ENCODE data around the gene MAML2. TPM values are rescaled to one million over a fixed set of nuclear protein-coding genes. Genes with fewer than 3 reads are reported as not detected.

MAML2 gene
- total and polyA plus RNA-seq, 2 experiments from 2014 or later: 2.0 to 7.1 TPM

DNA sequence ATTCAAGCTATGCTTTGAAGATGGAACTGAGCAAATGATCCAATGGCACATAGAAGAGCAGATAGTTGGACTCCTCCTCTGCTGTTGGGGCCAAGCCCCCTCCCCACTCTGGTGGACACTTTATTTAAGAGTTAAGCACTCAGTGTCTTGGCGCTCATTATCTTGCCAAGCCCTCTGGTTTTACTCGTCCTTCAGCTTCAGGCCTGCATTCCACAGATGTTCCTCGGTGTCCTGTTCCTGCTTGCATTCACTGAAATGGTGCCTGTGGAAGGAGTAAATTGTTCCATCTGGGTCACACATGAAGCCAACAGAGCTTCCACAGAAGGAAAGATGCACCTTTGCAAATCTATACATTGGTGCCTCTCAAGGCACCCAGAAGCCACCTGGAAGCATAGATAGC lies 26.1 kb downstream of the MAML2 start (continued):
- TF ChIP-seq EZH2 (IDR thresholded peaks at IDR 0.05; ENCODE audit: low read depth, unreplicated experiment) (no peak), EZH2phosphoT487 (IDR thresholded peaks at IDR 0.05; ENCODE audit: unreplicated experiment) (no peak), STAT1 (IDR thresholded peaks at IDR 0.05; ENCODE audit: unreplicated experiment) (no peak)
- TF ChIP-seq, protein P1, sequence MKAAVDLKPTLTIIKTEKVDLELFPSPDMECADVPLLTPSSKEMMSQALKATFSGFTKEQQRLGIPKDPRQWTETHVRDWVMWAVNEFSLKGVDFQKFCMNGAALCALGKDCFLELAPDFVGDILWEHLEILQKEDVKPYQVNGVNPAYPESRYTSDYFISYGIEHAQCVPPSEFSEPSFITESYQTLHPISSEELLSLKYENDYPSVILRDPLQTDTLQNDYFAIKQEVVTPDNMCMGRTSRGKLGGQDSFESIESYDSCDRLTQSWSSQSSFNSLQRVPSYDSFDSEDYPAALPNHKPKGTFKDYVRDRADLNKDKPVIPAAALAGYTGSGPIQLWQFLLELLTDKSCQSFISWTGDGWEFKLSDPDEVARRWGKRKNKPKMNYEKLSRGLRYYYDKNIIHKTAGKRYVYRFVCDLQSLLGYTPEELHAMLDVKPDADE (IDR thresholded peaks at IDR 0.05): no peak
- TF ChIP-seq, protein P2, sequence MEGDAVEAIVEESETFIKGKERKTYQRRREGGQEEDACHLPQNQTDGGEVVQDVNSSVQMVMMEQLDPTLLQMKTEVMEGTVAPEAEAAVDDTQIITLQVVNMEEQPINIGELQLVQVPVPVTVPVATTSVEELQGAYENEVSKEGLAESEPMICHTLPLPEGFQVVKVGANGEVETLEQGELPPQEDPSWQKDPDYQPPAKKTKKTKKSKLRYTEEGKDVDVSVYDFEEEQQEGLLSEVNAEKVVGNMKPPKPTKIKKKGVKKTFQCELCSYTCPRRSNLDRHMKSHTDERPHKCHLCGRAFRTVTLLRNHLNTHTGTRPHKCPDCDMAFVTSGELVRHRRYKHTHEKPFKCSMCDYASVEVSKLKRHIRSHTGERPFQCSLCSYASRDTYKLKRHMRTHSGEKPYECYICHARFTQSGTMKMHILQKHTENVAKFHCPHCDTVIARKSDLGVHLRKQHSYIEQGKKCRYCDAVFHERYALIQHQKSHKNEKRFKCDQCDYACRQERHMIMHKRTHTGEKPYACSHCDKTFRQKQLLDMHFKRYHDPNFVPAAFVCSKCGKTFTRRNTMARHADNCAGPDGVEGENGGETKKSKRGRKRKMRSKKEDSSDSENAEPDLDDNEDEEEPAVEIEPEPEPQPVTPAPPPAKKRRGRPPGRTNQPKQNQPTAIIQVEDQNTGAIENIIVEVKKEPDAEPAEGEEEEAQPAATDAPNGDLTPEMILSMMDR (conservative IDR thresholded peaks at IDR 0.05; ENCODE audit: low read depth in 2 of 2): no peak

DNA sequence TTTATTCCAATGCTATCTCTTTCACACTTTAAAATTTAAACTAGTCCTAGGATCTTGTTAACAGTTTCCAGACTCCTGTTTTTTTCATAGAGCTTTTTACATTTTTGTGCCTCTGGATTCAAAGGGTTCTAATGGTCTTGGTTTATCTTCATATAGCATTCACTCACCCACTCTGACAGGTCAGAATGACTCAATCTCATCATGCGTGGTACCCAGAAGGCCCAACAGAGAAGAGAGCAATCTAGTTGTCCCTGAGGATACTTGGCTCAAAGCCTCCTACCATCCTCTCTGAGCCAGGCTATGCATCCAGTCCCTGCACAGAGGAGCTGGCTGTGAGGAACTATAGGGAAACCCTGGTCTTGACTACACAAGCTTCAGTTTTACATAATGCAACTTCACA lies 27.5 kb downstream of the MAML2 start:
- Histone ChIP-seq H3K27me3 (ENCODE audit: insufficient read depth) (no peaks in the 10 kb centered on the region), H4K20me1 (replicated peaks; ENCODE audit: insufficient read depth) (no peaks in the 10 kb centered on the region), H3K4me1 (ENCODE audit: insufficient read depth) (peaks cover 44% of the 10 kb centered on the region), H2AFZ (no peak overlapping the region), H3K4me2 (no peak overlapping the region), H3F3A (replicated peaks; ENCODE audit: low read depth) (no peaks in the 10 kb centered on the region), H3K9me2 (ENCODE audit: insufficient read depth) (no peaks in the 10 kb centered on the region), H3K36me3 (ENCODE audit: insufficient read depth) (no peaks in the 10 kb centered on the region), H3K27ac (ENCODE audit: low read depth) (no peak overlapping the region), H3K4me3 (no peak overlapping the region), H3K79me2 (replicated peaks; ENCODE audit: insufficient read depth) (peaks cover 12% of the 10 kb centered on the region; the same call in 1 of the 2 replicates)
- DNase-seq (ENCODE audit: low spot score) (no peak), ATAC-seq (no peak)
- Mint-ChIP-seq H3K9me3 (no peaks in the 10 kb centered on the region), H3K4me3 (no peak overlapping the region), H3K27ac (no peak overlapping the region), H3K4me1 (peaks cover 52% of the 10 kb centered on the region), H3K36me3 (ENCODE audit: low read depth) (no peaks in the 10 kb centered on the region; the same call in 2 of the 3 replicates), H3K27me3 (ENCODE audit: insufficient read depth, low read depth, poor library complexity) (no peaks in the 10 kb centered on the region)
- TF ChIP-seq ZNF331 (CRISPR knock-in tag; IDR thresholded peaks at IDR 0.05; ENCODE audit: low read depth): no peak
- no peak for TF ChIP-seq EZH2 (IDR thresholded peaks at IDR 0.05; ENCODE audit: low read depth, unreplicated experiment)
- no peak for TF ChIP-seq POLR2AphosphoS5 (IDR thresholded peaks at IDR 0.05; ENCODE audit: low read depth)
- TF ChIP-seq JUNB (IDR thresholded peaks at IDR 0.05; ENCODE audit: unreplicated experiment): no peak
- TF ChIP-seq NANOG (IDR thresholded peaks at IDR 0.05; ENCODE audit: borderline replicate concordance): no peak
- no peak for TF ChIP-seq CREB1 (CRISPR knock-in tag; IDR thresholded peaks at IDR 0.05; ENCODE audit: low read depth)
- TF ChIP-seq ZNF114 (CRISPR knock-in tag; IDR thresholded peaks at IDR 0.05): no peak
- TF ChIP-seq, protein P1 (IDR thresholded peaks at IDR 0.05): no peak
- TF ChIP-seq, protein P3, sequence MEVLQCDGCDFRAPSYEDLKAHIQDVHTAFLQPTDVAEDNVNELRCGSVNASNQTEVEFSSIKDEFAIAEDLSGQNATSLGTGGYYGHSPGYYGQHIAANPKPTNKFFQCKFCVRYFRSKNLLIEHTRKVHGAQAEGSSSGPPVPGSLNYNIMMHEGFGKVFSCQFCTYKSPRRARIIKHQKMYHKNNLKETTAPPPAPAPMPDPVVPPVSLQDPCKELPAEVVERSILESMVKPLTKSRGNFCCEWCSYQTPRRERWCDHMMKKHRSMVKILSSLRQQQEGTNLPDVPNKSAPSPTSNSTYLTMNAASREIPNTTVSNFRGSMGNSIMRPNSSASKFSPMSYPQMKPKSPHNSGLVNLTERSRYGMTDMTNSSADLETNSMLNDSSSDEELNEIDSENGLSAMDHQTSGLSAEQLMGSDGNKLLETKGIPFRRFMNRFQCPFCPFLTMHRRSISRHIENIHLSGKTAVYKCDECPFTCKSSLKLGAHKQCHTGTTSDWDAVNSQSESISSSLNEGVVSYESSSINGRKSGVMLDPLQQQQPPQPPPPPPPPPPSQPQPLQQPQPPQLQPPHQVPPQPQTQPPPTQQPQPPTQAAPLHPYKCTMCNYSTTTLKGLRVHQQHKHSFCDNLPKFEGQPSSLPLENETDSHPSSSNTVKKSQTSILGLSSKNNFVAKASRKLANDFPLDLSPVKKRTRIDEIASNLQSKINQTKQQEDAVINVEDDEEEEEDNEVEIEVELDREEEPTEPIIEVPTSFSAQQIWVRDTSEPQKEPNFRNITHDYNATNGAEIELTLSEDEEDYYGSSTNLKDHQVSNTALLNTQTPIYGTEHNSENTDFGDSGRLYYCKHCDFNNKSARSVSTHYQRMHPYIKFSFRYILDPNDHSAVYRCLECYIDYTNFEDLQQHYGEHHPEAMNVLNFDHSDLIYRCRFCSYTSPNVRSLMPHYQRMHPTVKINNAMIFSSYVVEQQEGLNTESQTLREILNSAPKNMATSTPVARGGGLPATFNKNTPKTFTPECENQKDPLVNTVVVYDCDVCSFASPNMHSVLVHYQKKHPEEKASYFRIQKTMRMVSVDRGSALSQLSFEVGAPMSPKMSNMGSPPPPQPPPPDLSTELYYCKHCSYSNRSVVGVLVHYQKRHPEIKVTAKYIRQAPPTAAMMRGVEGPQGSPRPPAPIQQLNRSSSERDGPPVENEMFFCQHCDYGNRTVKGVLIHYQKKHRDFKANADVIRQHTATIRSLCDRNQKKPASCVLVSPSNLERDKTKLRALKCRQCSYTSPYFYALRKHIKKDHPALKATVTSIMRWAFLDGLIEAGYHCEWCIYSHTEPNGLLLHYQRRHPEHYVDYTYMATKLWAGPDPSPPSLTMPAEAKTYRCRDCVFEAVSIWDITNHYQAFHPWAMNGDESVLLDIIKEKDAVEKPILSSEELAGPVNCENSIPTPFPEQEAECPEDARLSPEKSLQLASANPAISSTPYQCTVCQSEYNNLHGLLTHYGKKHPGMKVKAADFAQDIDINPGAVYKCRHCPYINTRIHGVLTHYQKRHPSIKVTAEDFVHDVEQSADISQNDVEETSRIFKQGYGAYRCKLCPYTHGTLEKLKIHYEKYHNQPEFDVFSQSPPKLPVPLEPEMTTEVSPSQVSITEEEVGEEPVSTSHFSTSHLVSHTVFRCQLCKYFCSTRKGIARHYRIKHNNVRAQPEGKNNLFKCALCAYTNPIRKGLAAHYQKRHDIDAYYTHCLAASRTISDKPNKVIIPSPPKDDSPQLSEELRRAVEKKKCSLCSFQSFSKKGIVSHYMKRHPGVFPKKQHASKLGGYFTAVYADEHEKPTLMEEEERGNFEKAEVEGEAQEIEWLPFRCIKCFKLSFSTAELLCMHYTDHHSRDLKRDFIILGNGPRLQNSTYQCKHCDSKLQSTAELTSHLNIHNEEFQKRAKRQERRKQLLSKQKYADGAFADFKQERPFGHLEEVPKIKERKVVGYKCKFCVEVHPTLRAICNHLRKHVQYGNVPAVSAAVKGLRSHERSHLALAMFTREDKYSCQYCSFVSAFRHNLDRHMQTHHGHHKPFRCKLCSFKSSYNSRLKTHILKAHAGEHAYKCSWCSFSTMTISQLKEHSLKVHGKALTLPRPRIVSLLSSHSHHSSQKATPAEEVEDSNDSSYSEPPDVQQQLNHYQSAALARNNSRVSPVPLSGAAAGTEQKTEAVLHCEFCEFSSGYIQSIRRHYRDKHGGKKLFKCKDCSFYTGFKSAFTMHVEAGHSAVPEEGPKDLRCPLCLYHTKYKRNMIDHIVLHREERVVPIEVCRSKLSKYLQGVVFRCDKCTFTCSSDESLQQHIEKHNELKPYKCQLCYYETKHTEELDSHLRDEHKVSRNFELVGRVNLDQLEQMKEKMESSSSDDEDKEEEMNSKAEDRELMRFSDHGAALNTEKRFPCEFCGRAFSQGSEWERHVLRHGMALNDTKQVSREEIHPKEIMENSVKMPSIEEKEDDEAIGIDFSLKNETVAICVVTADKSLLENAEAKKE (CRISPR knock-in tag; IDR thresholded peaks at IDR 0.05): no peak
- TF ChIP-seq, protein P2 (conservative IDR thresholded peaks at IDR 0.05; ENCODE audit: low read depth in 2 of 2): no peak
- no peak for TF ChIP-seq EZH2phosphoT487 (IDR thresholded peaks at IDR 0.05; ENCODE audit: unreplicated experiment)

Measured in GM23338 (cell line).